K562 (cell line): ENCODE measurements around the gene SCYL1. TPM values are rescaled to one million over a fixed set of nuclear protein-coding genes. Genes with fewer than 3 reads are reported as not detected.
A peak's percentile ranks its signal among the peaks of the same experiment; 100 is the strongest.

Experiments used
- ASH1L ChIP-seq: fragments of 450-650 bp; IDR thresholded peaks from 2 replicates; pipeline ENCODE4 v1.6.1; 2018; ENCODE audit warnings: borderline replicate concordance, mild to moderate bottlenecking, low read depth; ENCODE audit not compliant: partially characterized antibody
- FOXP1 ChIP-seq: sonication (generic); formaldehyde crosslinking; IDR thresholded peaks from 2 replicates; pipeline ENCODE4 v1.8.0; 2022; ENCODE audit warnings: mild to moderate bottlenecking, missing genetic modification reagents
- HDAC1 ChIP-seq, 2 experiments: fragments of 450-650 bp; IDR thresholded peaks; 2 replicates each; pipeline ENCODE4 v1.6.1; 2016 to 2017; ENCODE audit warnings: inconsistent platforms in 1 of 2, mild to moderate bottlenecking in 1 of 2, moderate library complexity in 1 of 2
- HEY1 ChIP-seq: fragments of 250-450 bp; sonication (Bioruptor Pico); IDR thresholded peaks from 2 replicates; pipeline ENCODE4 v1.5.0; 2020; ENCODE audit warnings: mild to moderate bottlenecking, moderate library complexity, borderline replicate concordance
- HNRNPH1 ChIP-seq: fragments of 200-400 bp; formaldehyde crosslinking; optimal IDR thresholded peaks from 2 replicates; pipeline ENCODE3; 2017; ENCODE audit warnings: low read depth, mild to moderate bottlenecking, low read length, moderate library complexity
- KLF13 ChIP-seq: fragments of 450-650 bp; IDR thresholded peaks from 2 replicates; pipeline ENCODE4 v1.6.1; 2016; ENCODE audit warnings: missing genetic modification characterization, low read depth, mild to moderate bottlenecking, missing compliant biosample characterization, moderate library complexity, borderline replicate concordance
- MIER1 ChIP-seq: fragments of 450-650 bp; IDR thresholded peaks from 2 replicates; pipeline ENCODE4 v1.6.1; 2016; ENCODE audit warnings: antibody characterized with exemption, mild to moderate bottlenecking, low read depth
- SIRT6 ChIP-seq: IDR thresholded peaks from one replicate; pipeline ENCODE4 v1.6.1; 2012; ENCODE audit warnings: low read depth, mild to moderate bottlenecking, control low read depth, inconsistent platforms, low read length, moderate library complexity
- STAT6 ChIP-seq: sonication (generic); formaldehyde crosslinking; IDR thresholded peaks from 2 replicates; pipeline ENCODE4 v1.8.1; 2023; ENCODE audit warnings: mild to moderate bottlenecking, missing genetic modification reagents
- TAF7 ChIP-seq: fragments of 450-650 bp; IDR thresholded peaks from 2 replicates; pipeline ENCODE4 v1.6.1; 2016; ENCODE audit warnings: missing genetic modification characterization, missing compliant biosample characterization
- polyA plus RNA-seq, 8 experiments: library from polyadenylated mRNA; depleted of rRNA in 4 of 8; stranded (reverse) in 5 of 8; unstranded in 3 of 8; fragments of >200 nt; fragmentation: Nextera tagmentation in 2 of 8; fragmentation: Illumina TruSeq in 1 of 8; extraction: Ambion mirVana in 2 of 8; extraction: Trizol in 1 of 8; gene quantifications; 2 replicates each; pipeline versions ENCODE4 v1.2.1 to v1.2.3, GENCODE V29; 2011 to 2014; ENCODE audit warnings: inconsistent platforms in 1 of 8, missing spikeins in 1 of 8
- total RNA-seq, 7 experiments: library from RNA; depleted of rRNA in 6 of 7; stranded (reverse); fragments of >200 nt in 6 of 7; fragmentation: Illumina TruSeq in 2 of 7; extraction: Trizol in 2 of 7; gene quantifications; 2 replicates each; pipeline versions ENCODE4 v1.2.1 to v1.2.3, GENCODE V29; 2011 to 2021; ENCODE audit warnings: low replicate concordance in 1 of 7
- TF ChIP-seq, protein P1 (sequence below), 2 experiments: fragments of 450-650 bp in 1 of 2; sonication (generic) in 1 of 2; formaldehyde crosslinking in 1 of 2; IDR thresholded peaks; 2 replicates each; pipeline versions ENCODE4 v1.7.1 to v1.9.0; 2016 to 2022; ENCODE audit warnings: inconsistent platforms in 1 of 2, mild to moderate bottlenecking in 1 of 2, missing genetic modification reagents in 1 of 2
- TF ChIP-seq, protein P2 (sequence below): fragments of 250-450 bp; sonication (Bioruptor Pico); IDR thresholded peaks from 2 replicates; pipeline ENCODE4 v1.4.0; 2020; ENCODE audit warnings: borderline replicate concordance

The SCYL1 gene
- total and polyA plus RNA-seq, 9 of the 15 experiments (the other 6 are each of a cell fraction or from before 2014, with no cell fraction given), result 1.9 to 145 (median 57.6) TPM

DNA sequence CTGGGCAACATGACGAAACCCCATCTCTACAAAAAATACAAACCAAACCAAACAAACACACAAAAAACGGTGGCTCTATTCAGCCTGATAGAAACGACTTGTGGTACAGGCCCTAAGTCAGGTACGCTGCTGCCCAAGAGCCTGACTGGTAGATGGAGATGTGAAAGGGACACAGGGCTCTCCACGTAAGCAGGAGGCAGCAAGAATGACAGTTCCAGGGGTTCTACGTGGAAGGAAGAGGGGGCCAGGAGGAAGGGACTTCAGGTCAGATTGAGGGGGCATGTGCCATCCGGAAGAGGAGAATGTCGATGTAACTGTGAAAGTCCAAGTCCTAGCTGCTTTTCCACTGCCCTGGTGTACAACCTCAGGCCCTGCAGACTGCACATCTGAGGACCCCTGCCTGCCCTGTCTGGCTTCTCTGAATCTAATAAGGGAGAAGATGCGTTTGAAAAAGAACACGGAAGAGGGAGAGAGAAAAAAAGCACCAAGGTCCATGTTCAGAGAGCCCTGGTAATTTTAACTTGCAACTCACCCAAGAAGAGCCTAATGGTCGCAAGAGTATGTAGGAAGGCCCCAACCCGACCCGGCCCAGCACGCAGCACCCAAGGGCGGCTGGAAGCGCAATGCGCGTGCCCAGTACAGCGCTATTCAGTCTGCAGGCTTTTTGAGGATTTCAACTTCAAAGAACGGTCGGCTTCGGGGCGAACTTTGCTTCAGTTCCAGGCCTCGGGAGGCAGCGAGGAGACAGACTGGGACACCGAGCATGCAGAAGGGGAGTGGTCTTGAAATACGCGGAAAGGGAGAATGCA lies 44.5 kb downstream of the SCYL1 start (continued):
- TF ChIP-seq, protein P1, sequence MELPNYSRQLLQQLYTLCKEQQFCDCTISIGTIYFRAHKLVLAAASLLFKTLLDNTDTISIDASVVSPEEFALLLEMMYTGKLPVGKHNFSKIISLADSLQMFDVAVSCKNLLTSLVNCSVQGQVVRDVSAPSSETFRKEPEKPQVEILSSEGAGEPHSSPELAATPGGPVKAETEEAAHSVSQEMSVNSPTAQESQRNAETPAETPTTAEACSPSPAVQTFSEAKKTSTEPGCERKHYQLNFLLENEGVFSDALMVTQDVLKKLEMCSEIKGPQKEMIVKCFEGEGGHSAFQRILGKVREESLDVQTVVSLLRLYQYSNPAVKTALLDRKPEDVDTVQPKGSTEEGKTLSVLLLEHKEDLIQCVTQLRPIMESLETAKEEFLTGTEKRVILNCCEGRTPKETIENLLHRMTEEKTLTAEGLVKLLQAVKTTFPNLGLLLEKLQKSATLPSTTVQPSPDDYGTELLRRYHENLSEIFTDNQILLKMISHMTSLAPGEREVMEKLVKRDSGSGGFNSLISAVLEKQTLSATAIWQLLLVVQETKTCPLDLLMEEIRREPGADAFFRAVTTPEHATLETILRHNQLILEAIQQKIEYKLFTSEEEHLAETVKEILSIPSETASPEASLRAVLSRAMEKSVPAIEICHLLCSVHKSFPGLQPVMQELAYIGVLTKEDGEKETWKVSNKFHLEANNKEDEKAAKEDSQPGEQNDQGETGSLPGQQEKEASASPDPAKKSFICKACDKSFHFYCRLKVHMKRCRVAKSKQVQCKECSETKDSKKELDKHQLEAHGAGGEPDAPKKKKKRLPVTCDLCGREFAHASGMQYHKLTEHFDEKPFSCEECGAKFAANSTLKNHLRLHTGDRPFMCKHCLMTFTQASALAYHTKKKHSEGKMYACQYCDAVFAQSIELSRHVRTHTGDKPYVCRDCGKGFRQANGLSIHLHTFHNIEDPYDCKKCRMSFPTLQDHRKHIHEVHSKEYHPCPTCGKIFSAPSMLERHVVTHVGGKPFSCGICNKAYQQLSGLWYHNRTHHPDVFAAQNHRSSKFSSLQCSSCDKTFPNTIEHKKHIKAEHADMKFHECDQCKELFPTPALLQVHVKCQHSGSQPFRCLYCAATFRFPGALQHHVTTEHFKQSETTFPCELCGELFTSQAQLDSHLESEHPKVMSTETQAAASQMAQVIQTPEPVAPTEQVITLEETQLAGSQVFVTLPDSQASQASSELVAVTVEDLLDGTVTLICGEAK (IDR thresholded peaks at IDR 0.05), result 0 out of 2 replicates have a peak, but pooled peaks have one; percentile 38
- TF ChIP-seq, protein P1 (CRISPR knock-in tag; IDR thresholded peaks at IDR 0.05), result no peak
- no peak for TF ChIP-seq HNRNPH1
- no peak for TF ChIP-seq MIER1
- 0 out of 2 replicates have a peak, but pooled peaks have one; percentile 2 for TF ChIP-seq FOXP1
- no peak for TF ChIP-seq STAT6 (CRISPR knock-in tag)
- no peak for TF ChIP-seq KLF13 (tag)
- no peak for TF ChIP-seq HEY1 (CRISPR knock-in tag)
- 0 out of 2 replicates have a peak, but pooled peaks have one; percentile 24 for TF ChIP-seq TAF7
- TF ChIP-seq ASH1L, result no peak
- TF ChIP-seq SIRT6, result no peak
- TF ChIP-seq, protein P2, sequence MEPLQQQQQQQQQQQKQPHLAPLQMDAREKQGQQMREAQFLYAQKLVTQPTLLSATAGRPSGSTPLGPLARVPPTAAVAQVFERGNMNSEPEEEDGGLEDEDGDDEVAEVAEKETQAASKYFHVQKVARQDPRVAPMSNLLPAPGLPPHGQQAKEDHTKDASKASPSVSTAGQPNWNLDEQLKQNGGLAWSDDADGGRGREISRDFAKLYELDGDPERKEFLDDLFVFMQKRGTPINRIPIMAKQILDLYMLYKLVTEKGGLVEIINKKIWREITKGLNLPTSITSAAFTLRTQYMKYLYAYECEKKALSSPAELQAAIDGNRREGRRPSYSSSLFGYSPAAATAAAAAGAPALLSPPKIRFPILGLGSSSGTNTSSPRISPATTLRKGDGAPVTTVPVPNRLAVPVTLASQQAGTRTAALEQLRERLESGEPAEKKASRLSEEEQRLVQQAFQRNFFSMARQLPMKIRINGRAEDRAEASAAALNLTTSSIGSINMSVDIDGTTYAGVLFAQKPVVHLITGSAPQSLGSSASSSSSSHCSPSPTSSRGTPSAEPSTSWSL, result no peak
- 0 out of 4 replicates have a peak, but pooled peaks of 1 of the 2 experiments have one; percentile 13 for TF ChIP-seq HDAC1 (IDR thresholded peaks at IDR 0.05)
